Head of caudate nucleus (tissue), 42 donors: ENCODE results near the gene TRPC6.
"Not testable (repeated sequence)": the region's sequence is repeated elsewhere in the genome, so short reads cannot be mapped to it uniquely, and the experiment has no call there.

Source experiments
- DNase-seq, 42 donors: peaks; one replicate each; pipeline versions ENCODE4 v3.0.0 to v3.0.0-alpha.2; 2020 to 2021; ENCODE audit warnings: mixed read lengths in 7 of 42
- intact Hi-C: fragments of 100-400 bp; cut with DNase I; formaldehyde crosslinking; loops from one replicate; pipeline ENCODE4 v1.15.0; 2022

TRPC6 gene

DNA sequence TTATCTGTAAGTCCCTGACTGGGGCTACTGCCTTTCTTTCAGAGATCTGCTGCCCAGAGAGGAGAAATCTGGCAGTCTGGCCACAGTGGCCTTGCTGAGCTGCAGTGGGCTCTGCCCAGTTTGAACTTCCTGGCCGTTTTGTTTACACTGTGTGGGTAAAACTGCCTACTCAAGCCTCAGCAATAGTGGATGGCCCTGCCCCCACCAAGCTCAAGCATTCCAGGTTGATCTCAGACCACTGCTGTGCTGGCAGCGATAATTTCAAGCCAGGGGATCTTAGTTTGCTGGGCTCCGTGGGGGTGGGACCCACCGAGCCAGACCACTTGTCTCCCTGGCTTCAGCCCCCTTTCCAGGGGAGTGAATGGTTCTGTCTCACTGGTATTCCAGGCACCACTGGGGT lies 117.5 kb downstream of the TRPC6 start:
- DNase-seq = no peak
- intact Hi-C loops = no loop called here

DNA sequence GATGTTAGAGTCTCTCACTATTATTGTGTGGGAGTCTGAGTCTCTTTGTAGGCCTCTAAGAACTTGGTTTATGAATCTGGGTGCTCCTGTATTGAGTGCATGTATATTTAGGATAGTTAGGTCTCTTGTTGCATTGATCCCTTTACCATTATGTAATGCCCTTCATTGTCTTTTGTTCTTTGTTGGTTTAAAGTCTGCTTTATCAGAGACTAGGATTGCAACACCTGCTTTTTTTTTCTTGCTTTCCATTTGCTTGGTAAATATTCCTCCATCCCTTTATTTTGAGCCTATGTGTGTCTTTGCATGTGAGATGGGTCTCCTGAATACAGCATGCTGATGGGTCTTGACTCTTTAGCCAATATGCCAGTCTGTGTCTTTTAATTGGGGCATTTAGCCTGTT lies 119.4 kb downstream of the TRPC6 start:
- DNase-seq, intact Hi-C loops: not testable (repeated sequence)

GRCh38 chr11:101459020-101459419 lies 124.8 kb downstream of the TRPC6 start:
- intact Hi-C loops = loop anchor here (10.0 kb wide), 1 partner anchor 386 kb away; no protein-coding TSS in a partner anchor
- no peak for DNase-seq

- intact Hi-C loops = loop anchor here (10.0 kb wide), 1 partner anchor 387 kb away; no protein-coding TSS in a partner anchor
- DNase-seq = no peak
Measured at GRCh38 chr11:101458161-101458560, 125.6 kb downstream of the TRPC6 start.

- intact Hi-C loops = loop anchor here (10.0 kb wide), 1 partner anchor 388 kb away; no protein-coding TSS in a partner anchor
- DNase-seq = no peak
Measured at GRCh38 chr11:101456812-101457211, 127.0 kb downstream of the TRPC6 start.

- intact Hi-C loops = loop anchor here (10.0 kb wide), 1 partner anchor 391 kb away; no protein-coding TSS in a partner anchor
- no peak for DNase-seq
Measured at GRCh38 chr11:101453682-101454081, 130.1 kb downstream of the TRPC6 start.

GRCh38 chr11:101448881-101449442 lies 134.8 kb downstream of the TRPC6 start:
- intact Hi-C loops = no loop called here
- no peak for DNase-seq

GRCh38 chr11:101446726-101447125 lies 137.1 kb downstream of the TRPC6 start:
- no peak for DNase-seq
- intact Hi-C loops = no loop called here

GRCh38 chr11:101446238-101446637 lies 137.6 kb downstream of the TRPC6 start:
- intact Hi-C loops = no loop called here
- no peak for DNase-seq

- DNase-seq = no peak
- intact Hi-C loops = no loop called here
Measured at GRCh38 chr11:101445761-101446160, 138.0 kb downstream of the TRPC6 start.

DNA sequence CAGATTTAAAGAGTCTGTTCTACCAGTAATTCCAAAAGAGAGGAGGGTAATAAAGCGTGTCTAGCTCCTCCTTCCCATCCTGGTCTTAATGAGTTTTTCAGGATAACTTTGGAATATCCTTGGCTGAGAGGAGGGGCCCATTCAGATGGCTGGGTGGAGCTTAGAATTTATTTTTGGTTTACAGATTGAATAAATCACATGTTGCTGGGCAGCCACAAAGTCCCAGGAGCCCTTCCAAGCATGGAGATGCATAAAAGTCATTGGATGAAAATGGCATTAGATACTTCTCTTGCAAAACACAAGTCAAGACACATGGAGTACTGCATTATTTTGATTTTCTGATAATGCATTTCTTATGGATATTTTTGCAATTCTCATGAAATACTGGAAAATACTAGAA lies 139.0 kb downstream of the TRPC6 start:
- intact Hi-C loops = no loop called here
- DNase-seq = no peak

DNA sequence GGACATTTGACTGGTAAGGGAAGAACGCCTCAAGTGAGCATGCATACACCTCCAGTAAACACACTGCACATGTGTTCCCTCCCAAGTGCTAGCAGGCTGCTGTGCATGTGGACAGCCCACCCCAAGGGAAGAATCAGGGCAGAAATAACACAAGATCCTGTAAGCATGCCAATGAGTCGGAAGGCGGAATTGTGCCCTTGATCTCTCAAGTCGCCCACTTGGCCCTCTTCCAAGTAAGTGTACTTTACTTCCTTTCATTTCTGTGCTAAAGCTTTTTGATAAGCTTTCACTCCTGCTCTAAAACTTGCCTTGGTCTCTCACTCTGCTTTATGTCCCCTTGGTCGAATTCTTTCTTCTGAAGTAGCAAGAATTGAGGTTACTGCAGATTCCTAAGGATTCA lies 139.6 kb downstream of the TRPC6 start:
- intact Hi-C loops = no loop called here
- DNase-seq = peak in 1 of 42 donors; percentile 5

DNA sequence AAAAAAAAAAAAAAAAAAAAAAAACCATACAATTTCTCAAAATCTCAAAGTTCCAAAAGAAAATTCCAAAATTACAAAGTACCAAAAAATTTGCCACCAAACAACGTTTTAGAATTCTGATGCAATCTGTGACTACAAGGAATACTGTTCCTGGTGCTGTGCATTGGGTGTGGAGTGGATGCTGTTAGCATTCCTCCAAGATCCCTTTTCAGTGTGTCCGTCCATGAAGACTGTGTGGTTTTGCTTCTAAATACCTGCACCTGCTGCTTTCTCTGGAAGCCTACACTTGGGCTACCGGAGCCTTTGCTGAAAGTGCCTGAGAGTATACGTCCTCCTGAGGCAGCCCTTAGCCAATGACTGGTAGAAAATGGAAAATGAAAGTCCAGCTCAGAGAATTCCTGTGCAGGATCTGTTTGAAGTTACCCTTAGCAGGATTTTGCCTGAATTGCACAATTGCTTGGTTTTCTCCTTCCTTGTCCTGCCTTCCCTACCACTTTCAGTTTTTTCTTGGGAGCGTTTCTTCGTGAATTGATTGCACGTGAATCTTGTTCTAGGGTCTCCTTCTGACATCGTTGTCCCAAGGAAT lies 140.8 kb downstream of the TRPC6 start:
- intact Hi-C loops = no loop called here

GRCh38 chr11:101442171-101442570 lies 141.6 kb downstream of the TRPC6 start:
- intact Hi-C loops = no loop called here
- no peak for DNase-seq

More for the DNA sequence above, 140.8 kb downstream of the TRPC6 start:
- no peak for DNase-seq

DNA sequence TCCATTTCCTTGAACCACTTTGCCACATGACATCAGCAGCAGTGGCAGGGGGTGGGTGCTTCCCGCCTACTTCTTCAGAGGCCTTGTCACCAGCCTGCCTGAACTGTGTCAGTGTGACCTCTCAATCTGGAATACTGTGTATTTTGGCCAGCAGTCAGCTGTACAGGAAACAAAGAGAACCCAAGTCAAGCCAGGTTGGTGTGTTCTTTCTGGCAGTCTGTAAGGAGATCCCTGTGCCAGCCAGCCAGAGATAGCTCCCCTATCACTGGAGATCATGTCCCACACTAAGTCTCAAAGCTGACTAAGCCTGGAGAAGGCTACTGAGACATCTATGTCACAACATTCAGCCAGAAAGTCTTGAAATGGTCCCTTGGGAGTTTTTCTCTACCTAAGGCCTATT lies 142.1 kb downstream of the TRPC6 start:
- intact Hi-C loops = no loop called here
- DNase-seq = no peak

DNA sequence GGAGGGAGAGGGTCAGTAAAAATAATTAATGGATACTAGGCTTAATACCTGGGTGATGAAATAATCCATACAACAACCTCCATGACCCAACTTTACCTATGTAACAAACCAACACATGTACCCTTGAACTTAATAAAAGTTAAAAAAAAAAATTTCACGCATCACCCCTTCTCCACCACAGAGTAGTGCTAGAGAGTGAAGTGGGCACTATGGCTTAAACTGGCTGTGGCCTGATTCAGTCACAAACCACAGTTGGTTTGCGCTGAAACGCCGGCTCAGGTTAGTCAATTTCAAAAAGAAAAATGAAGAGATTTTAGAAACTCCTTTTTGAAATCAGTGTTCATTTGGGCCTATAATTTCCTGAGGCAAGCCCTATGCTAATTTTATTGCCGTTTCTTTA lies 144.3 kb downstream of the TRPC6 start:
- no peak for DNase-seq
- intact Hi-C loops = no loop called here

GRCh38 chr11:101438708-101439107 lies 145.1 kb downstream of the TRPC6 start:
- DNase-seq, intact Hi-C loops: not testable (repeated sequence)

- DNase-seq = no peak
- intact Hi-C loops = no loop called here
Measured at GRCh38 chr11:101438126-101438525, 145.7 kb downstream of the TRPC6 start.

DNA sequence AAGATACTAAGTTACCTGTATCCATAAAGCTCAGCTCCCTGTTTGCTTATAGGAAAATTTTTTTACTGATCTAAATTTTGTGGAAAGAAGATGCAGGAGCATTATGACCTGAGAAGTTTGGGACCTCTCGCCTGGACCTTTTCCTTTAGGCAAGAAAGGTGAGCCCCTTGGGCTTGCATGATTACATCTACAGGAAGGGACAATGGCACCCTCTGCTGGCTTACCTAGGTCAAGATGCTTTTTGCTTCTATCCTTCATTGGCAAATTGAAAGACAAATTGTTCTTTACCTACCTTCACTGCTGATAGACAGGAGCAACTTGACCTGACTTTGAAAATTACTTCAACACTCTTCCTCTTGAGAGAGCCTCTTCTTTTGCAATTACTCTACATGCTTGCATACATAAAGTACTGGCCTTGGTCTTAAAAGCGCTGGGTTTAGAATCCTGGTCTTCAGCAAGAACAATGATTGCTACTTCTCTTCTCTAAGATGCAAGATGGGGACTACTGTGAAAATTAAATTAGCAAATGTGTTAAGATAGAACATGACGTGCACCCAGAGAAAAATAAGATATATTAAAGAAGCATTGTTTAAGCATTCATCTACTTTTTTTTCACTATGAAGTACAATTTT lies 147.2 kb downstream of the TRPC6 start:
- intact Hi-C loops = no loop called here

DNA sequence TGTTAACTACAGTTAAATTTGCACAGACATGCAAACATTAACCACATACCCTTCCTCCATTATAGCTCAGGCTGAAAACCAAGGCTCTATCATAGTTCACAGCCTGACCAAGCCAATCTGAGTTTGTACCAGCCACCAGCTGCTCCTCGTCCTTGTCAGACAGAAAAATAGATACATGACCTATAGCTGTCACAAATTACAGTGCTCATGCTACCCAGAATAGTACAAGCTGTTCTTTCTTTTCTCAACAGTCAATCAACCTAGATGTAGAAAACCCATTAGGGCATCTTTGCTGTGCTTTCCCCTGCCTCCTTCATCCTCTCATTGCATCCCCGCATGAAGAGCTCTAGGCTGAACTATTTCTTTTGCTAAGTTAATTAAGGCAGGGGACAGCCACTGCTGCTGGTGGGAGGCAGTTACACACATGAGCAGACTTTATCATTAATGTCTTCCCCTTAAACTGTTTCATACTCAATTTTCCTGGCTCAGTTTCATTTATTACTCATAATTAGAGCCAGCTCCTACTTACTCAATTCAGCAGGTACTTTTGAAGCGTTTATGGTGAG lies 148.3 kb downstream of the TRPC6 start:
- intact Hi-C loops = no loop called here
- no peak for DNase-seq

More for the DNA sequence above, 147.2 kb downstream of the TRPC6 start:
- DNase-seq = peak in 27 of 42 donors; percentile 8 to 73 (median 40)
